Measurements from ENCODE around the gene ANXA3.

- no peak for TF ChIP-seq POLR2A (IDR thresholded peaks at IDR 0.05)
- no peak for TF ChIP-seq CTCF (IDR thresholded peaks at IDR 0.05)
Observed at GRCh38 chr4:78606035-78606434, 54.5 kb downstream of the ANXA3 start.

All from esophagus squamous epithelium (tissue), 4 donors.